ENCODE results near the gene BMP7. TPM values are rescaled to one million over a fixed set of nuclear protein-coding genes. Genes with fewer than 3 reads are reported as not detected.

BMP7 gene
- total RNA-seq, 2 experiments from 2014 or later, result 2.2 to 94.2 TPM

DNA sequence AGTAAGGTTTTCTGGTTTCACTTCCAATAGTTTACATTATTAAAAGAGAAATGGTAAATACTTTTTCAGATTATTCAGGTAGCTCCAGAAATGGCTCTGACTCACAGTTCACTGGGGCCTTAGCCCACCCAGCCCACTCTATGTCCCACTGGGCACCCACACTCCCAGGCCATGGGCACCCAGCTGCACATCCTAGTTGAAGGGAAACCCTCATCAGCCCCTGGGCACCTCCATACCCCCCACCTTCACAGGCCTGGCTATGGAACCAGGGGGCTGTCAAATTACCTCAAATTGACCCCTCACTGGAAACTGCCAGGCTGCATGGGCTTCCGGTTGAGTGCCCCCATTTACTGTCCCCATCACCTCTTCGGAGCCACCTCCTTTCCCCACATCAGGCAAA is 51.5 kb downstream of the BMP7 start:
- Histone ChIP-seq H2AFZ (ENCODE audit: low read length) (no peak overlapping the region), H3K4me3 (ENCODE audit: low read depth, low read length, poor library complexity, severe bottlenecking) (no peak overlapping the region), H3K9me2 (ENCODE audit: insufficient read depth, low read length) (no peaks in the 10 kb centered on the region), H3K9me3 (ENCODE audit: low read length) (no peaks in the 10 kb centered on the region), H3K27ac (ENCODE audit: low read depth, low read length, poor library complexity, severe bottlenecking) (no peak overlapping the region), H3K4me1 (ENCODE audit: insufficient read depth, low read length, poor library complexity, severe bottlenecking) (no peaks in the 10 kb centered on the region), H3K36me3 (ENCODE audit: insufficient read depth, low read length) (peaks cover 49% of the 10 kb centered on the region), H3K4me2 (ENCODE audit: low read length) (no peak overlapping the region), H3K79me2 (ENCODE audit: insufficient read depth, low read depth, low read length) (no peaks in the 10 kb centered on the region), H4K20me1 (ENCODE audit: insufficient read depth, low read length) (no peaks in the 10 kb centered on the region)
- BruUV-seq (replicated peaks), result no TSS peak
- TF ChIP-seq, protein P1, sequence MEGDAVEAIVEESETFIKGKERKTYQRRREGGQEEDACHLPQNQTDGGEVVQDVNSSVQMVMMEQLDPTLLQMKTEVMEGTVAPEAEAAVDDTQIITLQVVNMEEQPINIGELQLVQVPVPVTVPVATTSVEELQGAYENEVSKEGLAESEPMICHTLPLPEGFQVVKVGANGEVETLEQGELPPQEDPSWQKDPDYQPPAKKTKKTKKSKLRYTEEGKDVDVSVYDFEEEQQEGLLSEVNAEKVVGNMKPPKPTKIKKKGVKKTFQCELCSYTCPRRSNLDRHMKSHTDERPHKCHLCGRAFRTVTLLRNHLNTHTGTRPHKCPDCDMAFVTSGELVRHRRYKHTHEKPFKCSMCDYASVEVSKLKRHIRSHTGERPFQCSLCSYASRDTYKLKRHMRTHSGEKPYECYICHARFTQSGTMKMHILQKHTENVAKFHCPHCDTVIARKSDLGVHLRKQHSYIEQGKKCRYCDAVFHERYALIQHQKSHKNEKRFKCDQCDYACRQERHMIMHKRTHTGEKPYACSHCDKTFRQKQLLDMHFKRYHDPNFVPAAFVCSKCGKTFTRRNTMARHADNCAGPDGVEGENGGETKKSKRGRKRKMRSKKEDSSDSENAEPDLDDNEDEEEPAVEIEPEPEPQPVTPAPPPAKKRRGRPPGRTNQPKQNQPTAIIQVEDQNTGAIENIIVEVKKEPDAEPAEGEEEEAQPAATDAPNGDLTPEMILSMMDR (conservative IDR thresholded peaks at IDR 0.05; ENCODE audit: low read length), result no peak
- no peak for TF ChIP-seq EZH2phosphoT487 (IDR thresholded peaks at IDR 0.05; ENCODE audit: borderline replicate concordance, low read depth, low read length)
- ChIA-PET POLR2A (interaction anchor here (0.6 to 0.7 kb wide), 2 partner anchors 14 to 73 kb away, joined by 3 read pairs; no protein-coding TSS in a partner anchor), CTCF (ENCODE audit: unreplicated experiment) (no interaction called here)
- DNase-seq (ENCODE audit: low spot score), result no peak
- intact Hi-C loops (cut with micrococcal nuclease; ENCODE audit: unreplicated experiment), result no loop called here

DNA sequence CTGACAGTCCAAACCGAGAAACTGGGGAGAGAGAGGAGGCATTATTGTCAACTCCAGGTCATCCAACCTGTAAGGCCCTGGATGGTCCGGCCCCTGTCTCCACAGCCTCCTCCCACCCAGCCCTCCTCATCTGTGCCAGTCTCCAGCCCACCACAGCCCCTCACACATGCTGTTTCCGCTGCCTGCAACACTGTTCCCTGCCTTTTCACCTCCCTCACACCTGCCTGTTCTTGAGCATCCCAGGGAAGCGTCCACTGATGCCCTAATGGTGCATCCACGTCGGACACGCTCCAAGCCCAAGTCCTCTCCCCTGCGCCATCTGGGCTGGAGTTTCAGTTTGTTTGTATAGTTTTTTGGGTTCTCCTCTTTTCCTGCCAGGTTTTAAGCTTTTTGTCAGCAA is 52.0 kb downstream of the BMP7 start:
- Histone ChIP-seq H3K9me3 (ENCODE audit: low read length) (no peaks in the 10 kb centered on the region), H3K79me2 (ENCODE audit: insufficient read depth, low read depth, low read length) (no peaks in the 10 kb centered on the region), H3K27ac (ENCODE audit: low read depth, low read length, poor library complexity, severe bottlenecking) (no peak overlapping the region), H3K4me3 (ENCODE audit: low read depth, low read length, poor library complexity, severe bottlenecking) (no peak overlapping the region), H3K4me1 (ENCODE audit: insufficient read depth, low read length, poor library complexity, severe bottlenecking) (no peaks in the 10 kb centered on the region), H3K36me3 (ENCODE audit: insufficient read depth, low read length) (peaks cover 49% of the 10 kb centered on the region), H3K9me2 (ENCODE audit: insufficient read depth, low read length) (no peaks in the 10 kb centered on the region), H2AFZ (ENCODE audit: low read length) (no peak overlapping the region), H4K20me1 (ENCODE audit: insufficient read depth, low read length) (no peaks in the 10 kb centered on the region), H3K4me2 (ENCODE audit: low read length) (no peak overlapping the region)
- no peak for DNase-seq (ENCODE audit: low spot score)
- POLR2A ChIA-PET, result interaction anchor here (0.6 kb wide), 2 partner anchors 13 to 583 kb away, joined by 3 to 5 read pairs; no protein-coding TSS in a partner anchor
- TF ChIP-seq EZH2phosphoT487 (IDR thresholded peaks at IDR 0.05; ENCODE audit: borderline replicate concordance, low read depth, low read length), result no peak
- TF ChIP-seq, protein P1 (conservative IDR thresholded peaks at IDR 0.05; ENCODE audit: low read length), result no peak
- CTCF ChIA-PET (ENCODE audit: unreplicated experiment), result no interaction called here
- intact Hi-C loops (cut with micrococcal nuclease; ENCODE audit: unreplicated experiment), result no loop called here
- BruUV-seq (replicated peaks), result no TSS peak

DNA sequence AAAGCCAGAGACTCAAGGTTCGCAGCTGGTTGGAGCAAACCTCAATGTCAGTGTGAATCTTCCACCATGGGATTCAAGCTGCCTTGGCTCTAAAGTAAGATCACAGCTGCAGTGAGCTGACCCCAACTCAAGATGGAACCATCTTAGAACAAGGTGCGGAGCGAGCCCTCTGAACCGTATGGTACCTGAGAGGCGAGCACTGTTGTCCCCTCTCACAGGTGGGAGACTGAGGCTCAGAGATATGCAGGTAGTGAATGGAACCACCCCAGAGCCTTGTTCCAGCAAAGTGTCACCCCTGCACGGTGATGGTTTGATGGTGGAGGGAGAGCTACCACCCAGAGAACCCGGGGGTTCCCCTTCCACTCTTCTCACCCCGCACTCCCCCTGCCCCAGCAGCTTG is 52.5 kb downstream of the BMP7 start:
- no TSS peak for BruUV-seq (replicated peaks)

More for the DNA sequence above, 52.5 kb downstream of the BMP7 start:
- Histone ChIP-seq H3K9me3 (ENCODE audit: low read length) (no peaks in the 10 kb centered on the region), H3K4me2 (ENCODE audit: low read length) (no peak overlapping the region), H3K4me1 (ENCODE audit: insufficient read depth, low read length, poor library complexity, severe bottlenecking) (no peaks in the 10 kb centered on the region), H3K27ac (ENCODE audit: low read depth, low read length, poor library complexity, severe bottlenecking) (no peak overlapping the region), H3K36me3 (ENCODE audit: insufficient read depth, low read length) (peaks cover 47% of the 10 kb centered on the region), H3K9me2 (ENCODE audit: insufficient read depth, low read length) (no peaks in the 10 kb centered on the region), H4K20me1 (ENCODE audit: insufficient read depth, low read length) (no peaks in the 10 kb centered on the region), H3K4me3 (ENCODE audit: low read depth, low read length, poor library complexity, severe bottlenecking) (no peak overlapping the region), H3K79me2 (ENCODE audit: insufficient read depth, low read depth, low read length) (no peaks in the 10 kb centered on the region), H2AFZ (ENCODE audit: low read length) (no peak overlapping the region)
- intact Hi-C loops (cut with micrococcal nuclease; ENCODE audit: unreplicated experiment), result no loop called here
- ChIA-PET CTCF (ENCODE audit: unreplicated experiment) (no interaction called here), POLR2A (interaction anchor here (0.6 kb wide), 1 partner anchor 583 kb away, joined by 5 read pairs; no protein-coding TSS in a partner anchor)
- DNase-seq (ENCODE audit: low spot score), result no peak
- no peak for TF ChIP-seq EZH2phosphoT487 (IDR thresholded peaks at IDR 0.05; ENCODE audit: borderline replicate concordance, low read depth, low read length)
- TF ChIP-seq, protein P1 (conservative IDR thresholded peaks at IDR 0.05; ENCODE audit: low read length), result no peak

All from OCI-LY7 (cell line).